Measurements from ENCODE around the gene RAI1.

The RAI1 gene

GRCh38 chr17:17837380-17837821 is 156.1 kb downstream of the RAI1 start:
- TF ChIP-seq CTCF (conservative IDR thresholded peaks at IDR 0.05; ENCODE audit: low read depth, low read length): no peak
- H3K4me3 ChIP-seq (ENCODE audit: low read length): peak overlapping the region; percentile 75
- DNase-seq (ENCODE audit: low read depth): no peak

- no peak for TF ChIP-seq CTCF (conservative IDR thresholded peaks at IDR 0.05; ENCODE audit: low read depth, low read length)
- no peak overlapping the region for H3K4me3 ChIP-seq (ENCODE audit: low read length)
- no peak for DNase-seq (ENCODE audit: low read depth)
Observed at GRCh38 chr17:17837966-17838962, 157.0 kb downstream of the RAI1 start.

GRCh38 chr17:17839791-17840707 is 158.8 kb downstream of the RAI1 start:
- DNase-seq (ENCODE audit: low read depth): peak; percentile 74
- TF ChIP-seq CTCF (conservative IDR thresholded peaks at IDR 0.05; ENCODE audit: low read depth, low read length): no peak
- peak overlapping the region; percentile 37 for H3K4me3 ChIP-seq (ENCODE audit: low read length)

GRCh38 chr17:17840751-17841591 is 159.7 kb downstream of the RAI1 start:
- no peak overlapping the region for H3K4me3 ChIP-seq (ENCODE audit: low read length)
- DNase-seq (ENCODE audit: low read depth): no peak
- TF ChIP-seq CTCF (conservative IDR thresholded peaks at IDR 0.05; ENCODE audit: low read depth, low read length): no peak

GRCh38 chr17:17841601-17842025 is 160.4 kb downstream of the RAI1 start:
- no peak overlapping the region for H3K4me3 ChIP-seq (ENCODE audit: low read length)
- no peak for DNase-seq (ENCODE audit: low read depth)
- TF ChIP-seq CTCF (conservative IDR thresholded peaks at IDR 0.05; ENCODE audit: low read depth, low read length): no peak

- TF ChIP-seq CTCF (conservative IDR thresholded peaks at IDR 0.05; ENCODE audit: low read depth, low read length): no peak
- H3K4me3 ChIP-seq (ENCODE audit: low read length): no peak overlapping the region
- no peak for DNase-seq (ENCODE audit: low read depth)
Observed at GRCh38 chr17:17842111-17842876, 161.0 kb downstream of the RAI1 start.
